ENCODE results near the gene ALS2CL.

GRCh38 chr3:46693892-46694226 lies 380 bp upstream of the ALS2CL start:
- TF ChIP-seq, protein P1, sequence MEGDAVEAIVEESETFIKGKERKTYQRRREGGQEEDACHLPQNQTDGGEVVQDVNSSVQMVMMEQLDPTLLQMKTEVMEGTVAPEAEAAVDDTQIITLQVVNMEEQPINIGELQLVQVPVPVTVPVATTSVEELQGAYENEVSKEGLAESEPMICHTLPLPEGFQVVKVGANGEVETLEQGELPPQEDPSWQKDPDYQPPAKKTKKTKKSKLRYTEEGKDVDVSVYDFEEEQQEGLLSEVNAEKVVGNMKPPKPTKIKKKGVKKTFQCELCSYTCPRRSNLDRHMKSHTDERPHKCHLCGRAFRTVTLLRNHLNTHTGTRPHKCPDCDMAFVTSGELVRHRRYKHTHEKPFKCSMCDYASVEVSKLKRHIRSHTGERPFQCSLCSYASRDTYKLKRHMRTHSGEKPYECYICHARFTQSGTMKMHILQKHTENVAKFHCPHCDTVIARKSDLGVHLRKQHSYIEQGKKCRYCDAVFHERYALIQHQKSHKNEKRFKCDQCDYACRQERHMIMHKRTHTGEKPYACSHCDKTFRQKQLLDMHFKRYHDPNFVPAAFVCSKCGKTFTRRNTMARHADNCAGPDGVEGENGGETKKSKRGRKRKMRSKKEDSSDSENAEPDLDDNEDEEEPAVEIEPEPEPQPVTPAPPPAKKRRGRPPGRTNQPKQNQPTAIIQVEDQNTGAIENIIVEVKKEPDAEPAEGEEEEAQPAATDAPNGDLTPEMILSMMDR (conservative IDR thresholded peaks at IDR 0.05; ENCODE audit: low read depth in 2 of 2) = no peak
- TF ChIP-seq, protein P2, sequence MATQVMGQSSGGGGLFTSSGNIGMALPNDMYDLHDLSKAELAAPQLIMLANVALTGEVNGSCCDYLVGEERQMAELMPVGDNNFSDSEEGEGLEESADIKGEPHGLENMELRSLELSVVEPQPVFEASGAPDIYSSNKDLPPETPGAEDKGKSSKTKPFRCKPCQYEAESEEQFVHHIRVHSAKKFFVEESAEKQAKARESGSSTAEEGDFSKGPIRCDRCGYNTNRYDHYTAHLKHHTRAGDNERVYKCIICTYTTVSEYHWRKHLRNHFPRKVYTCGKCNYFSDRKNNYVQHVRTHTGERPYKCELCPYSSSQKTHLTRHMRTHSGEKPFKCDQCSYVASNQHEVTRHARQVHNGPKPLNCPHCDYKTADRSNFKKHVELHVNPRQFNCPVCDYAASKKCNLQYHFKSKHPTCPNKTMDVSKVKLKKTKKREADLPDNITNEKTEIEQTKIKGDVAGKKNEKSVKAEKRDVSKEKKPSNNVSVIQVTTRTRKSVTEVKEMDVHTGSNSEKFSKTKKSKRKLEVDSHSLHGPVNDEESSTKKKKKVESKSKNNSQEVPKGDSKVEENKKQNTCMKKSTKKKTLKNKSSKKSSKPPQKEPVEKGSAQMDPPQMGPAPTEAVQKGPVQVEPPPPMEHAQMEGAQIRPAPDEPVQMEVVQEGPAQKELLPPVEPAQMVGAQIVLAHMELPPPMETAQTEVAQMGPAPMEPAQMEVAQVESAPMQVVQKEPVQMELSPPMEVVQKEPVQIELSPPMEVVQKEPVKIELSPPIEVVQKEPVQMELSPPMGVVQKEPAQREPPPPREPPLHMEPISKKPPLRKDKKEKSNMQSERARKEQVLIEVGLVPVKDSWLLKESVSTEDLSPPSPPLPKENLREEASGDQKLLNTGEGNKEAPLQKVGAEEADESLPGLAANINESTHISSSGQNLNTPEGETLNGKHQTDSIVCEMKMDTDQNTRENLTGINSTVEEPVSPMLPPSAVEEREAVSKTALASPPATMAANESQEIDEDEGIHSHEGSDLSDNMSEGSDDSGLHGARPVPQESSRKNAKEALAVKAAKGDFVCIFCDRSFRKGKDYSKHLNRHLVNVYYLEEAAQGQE (IDR thresholded peaks at IDR 0.05; ENCODE audit: unreplicated experiment) = no peak
- TF ChIP-seq EZH2 (IDR thresholded peaks at IDR 0.05; ENCODE audit: low read depth, unreplicated experiment) (no peak), EZH2phosphoT487 (IDR thresholded peaks at IDR 0.05; ENCODE audit: unreplicated experiment) (no peak), POLR2AphosphoS5 (IDR thresholded peaks at IDR 0.05; ENCODE audit: low read depth) (no peak)

Data from GM23338 (cell line).